ENCODE data around the gene TESK2.
A peak's percentile ranks its signal among the peaks of the same experiment; 100 is the strongest.
"Not testable (repeated sequence)": the region's sequence is repeated elsewhere in the genome, so short reads cannot be mapped to it uniquely, and the experiment has no call there.

Gene TESK2

DNA sequence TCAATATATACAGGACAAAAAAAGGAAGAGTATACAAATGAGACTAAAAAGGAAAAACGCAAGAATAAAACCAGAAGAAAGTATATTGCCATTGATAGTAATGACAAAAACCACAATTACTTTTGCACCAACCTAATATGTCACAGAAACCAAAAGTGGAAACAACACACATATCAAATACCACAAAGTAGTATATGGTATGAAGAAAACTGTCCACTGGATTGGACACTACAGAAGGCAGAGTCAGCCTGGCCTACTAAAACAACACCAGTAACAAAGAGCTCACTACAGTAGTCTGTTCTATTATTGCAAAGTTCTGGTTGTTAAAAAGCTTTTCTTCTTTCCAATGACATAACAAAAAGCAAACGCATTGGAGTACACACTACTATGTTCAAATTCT lies 17.7 kb downstream of the TESK2 start:
- ATAC-seq, result no peak

GRCh38 chr1:45470306-45470798 lies 20.6 kb downstream of the TESK2 start:
- peak; percentile 63 to 73 for ATAC-seq

- not testable (repeated sequence) for ATAC-seq
Measured at GRCh38 chr1:45467353-45467752, 23.6 kb downstream of the TESK2 start.

GRCh38 chr1:45465277-45465676 lies 25.7 kb downstream of the TESK2 start:
- ATAC-seq, result no peak

GRCh38 chr1:45458894-45459293 lies 32.1 kb downstream of the TESK2 start:
- ATAC-seq, result no peak

GRCh38 chr1:45456531-45456930 lies 34.4 kb downstream of the TESK2 start:
- no peak for ATAC-seq

GRCh38 chr1:45455162-45455561 lies 35.8 kb downstream of the TESK2 start:
- ATAC-seq, result no peak

DNA sequence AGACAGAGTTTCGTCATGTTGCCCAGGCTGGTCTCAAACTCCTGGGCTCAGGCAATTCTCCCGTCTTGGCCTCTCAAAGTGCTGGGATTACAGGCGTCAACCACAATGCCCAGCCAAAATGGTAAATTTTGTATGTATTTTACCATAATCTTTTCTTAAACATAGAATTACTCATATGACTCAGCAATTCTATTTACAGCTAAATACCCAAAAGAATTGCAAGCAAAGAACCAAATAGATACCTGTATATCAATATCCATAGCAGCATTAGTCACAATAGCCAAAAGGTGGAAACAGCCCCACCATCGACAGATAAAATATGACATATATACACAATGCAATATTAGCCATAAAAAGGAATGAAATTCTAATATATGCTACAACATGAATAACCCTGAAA lies 36.5 kb downstream of the TESK2 start:
- no peak for ATAC-seq

DNA sequence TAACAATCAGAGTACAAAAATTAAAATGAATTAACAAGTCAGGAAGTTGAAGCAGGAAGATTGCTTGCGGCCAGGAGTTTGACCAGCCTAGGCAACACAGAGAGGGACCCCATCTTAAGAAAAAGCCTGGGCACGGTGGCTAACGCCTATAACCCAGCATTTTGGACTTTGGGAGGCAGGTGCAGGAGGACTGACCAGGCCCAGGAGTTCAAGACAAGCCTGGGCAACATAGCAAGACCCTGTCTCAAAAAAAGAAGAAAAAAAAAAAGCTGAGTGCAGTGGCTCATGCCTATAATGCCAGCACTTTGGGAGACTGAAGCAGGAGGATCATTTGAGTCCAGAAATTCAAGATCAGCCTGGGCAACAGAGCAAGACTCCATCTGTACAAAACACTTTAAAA lies 38.5 kb downstream of the TESK2 start:
- ATAC-seq, result no peak

GRCh38 chr1:45448357-45448756 lies 42.6 kb downstream of the TESK2 start:
- no peak for ATAC-seq

DNA sequence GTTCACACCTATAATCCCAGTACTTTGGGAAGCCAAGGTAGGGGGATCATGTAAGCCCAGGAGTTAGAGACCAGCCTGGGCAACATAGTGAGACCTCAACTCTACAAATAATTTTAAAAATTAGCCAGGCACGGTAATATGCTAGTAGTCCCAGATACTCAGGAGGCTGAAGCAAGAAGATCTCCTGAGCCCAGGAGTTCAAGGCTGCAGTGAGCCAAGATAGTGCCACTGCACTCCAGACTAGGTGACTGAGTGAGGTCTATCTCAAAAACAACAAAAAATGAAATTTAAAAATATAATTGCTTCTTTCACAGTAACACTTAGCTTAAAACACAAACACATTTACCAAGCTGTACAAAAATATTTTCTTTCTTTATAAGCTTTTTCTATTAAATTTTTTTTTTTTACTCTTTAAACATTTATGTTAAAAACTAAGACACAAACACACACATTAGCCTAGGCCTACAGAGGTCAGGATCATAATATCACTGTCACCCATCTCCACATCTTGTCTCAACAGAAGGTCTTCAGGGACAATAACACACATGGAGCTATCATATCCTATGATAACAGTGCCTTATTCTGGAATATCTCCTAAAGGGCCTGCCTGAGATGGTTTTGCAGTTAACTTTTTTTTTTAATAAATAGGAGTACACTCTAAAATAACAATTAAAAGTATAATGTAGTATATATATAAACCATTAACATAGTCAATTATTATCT lies 43.9 kb downstream of the TESK2 start:
- no peak for ATAC-seq

DNA sequence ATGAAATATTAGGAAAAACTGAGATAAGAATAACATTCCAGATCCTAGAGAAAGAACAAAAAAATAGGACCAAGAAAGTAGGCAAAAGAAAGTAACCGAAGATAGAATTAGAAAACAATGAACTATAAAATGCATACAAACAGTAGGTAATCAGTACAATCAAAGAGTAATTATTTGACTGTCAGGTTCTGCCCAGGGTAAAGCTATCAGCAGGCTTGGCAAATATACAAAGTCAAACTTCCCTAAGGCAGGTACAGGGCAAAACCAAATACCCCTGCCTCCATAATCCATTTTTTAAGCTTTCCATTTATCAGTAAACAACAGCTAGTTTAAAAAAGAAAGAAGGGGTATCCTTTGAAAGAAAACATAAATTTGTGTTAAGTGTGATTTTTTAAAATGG lies 44.4 kb downstream of the TESK2 start:
- no peak for ATAC-seq

- ATAC-seq, result no peak
Measured at GRCh38 chr1:45444609-45445131, 46.3 kb downstream of the TESK2 start.

GRCh38 chr1:45443580-45444446 lies 47.1 kb downstream of the TESK2 start:
- no peak for ATAC-seq

DNA sequence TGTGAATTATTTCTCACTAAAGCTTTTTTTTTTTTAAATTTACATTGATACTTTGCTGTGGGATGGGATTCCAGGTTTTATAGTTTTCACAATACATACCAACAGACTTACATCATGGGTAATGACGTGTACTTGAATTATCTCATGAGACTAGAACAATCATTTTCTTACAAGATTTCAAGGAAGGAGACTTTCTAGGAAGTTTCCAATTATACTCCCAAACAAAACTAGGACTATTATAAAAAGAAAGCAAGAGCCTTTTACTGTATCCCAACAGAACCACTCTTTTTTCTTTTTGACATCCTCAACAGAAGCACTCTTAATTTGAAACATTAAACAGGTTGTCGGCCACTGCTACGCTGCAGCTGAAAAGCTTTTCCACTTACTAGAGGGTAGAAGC lies 48.7 kb downstream of the TESK2 start:
- ATAC-seq, result no peak

DNA sequence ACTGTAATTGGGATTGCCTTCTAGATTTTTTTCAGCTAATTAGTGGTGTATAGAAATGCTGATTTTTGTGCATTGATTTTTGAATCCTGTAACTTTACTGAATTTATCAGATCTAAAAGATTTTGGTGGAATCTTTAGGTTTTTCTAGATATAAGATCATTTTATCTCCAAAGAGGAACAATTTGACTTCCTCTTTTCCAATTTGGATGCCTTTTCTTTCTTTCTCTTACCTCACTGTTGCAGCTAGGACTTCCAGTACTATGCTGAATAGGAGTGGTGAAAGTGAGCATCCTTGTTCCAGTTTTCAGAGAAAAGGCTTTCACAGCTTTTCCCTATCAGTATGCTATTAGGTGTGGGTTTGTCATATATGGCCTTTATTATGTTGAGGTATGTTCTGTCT lies 53.6 kb downstream of the TESK2 start:
- ATAC-seq, result no peak

- no peak for ATAC-seq
Measured at GRCh38 chr1:45430490-45430889, 60.5 kb downstream of the TESK2 start.

DNA sequence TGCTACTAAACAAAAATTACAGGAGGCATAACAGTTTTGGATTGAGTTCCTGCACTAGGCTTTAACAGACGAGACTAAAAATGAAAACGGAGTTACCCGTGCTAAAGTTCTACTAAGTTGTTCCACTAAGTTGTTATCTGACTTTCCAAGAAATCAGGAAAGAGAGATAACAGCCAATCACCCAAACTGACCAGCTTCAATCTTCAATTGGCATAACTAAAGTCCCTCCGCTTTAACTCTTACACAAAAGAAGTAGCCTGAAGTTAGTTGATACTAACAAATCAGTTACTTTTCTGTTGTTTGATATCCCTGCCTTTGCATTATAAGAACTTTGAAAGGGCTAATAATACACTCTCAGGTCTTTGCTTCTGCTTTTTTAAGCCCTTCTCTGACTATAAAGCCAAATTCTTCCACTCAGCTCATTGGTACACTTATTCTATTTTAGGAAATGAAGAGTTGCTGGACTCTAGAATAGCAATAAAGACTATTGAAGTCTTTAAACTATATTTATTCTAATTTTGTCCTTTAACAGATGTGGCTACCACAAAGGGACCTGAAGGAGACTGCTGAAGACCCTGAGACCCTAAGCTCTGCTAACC lies 61.3 kb downstream of the TESK2 start:
- ATAC-seq, result no peak

- no peak for ATAC-seq
Measured at GRCh38 chr1:45423906-45424678, 66.9 kb downstream of the TESK2 start.

DNA sequence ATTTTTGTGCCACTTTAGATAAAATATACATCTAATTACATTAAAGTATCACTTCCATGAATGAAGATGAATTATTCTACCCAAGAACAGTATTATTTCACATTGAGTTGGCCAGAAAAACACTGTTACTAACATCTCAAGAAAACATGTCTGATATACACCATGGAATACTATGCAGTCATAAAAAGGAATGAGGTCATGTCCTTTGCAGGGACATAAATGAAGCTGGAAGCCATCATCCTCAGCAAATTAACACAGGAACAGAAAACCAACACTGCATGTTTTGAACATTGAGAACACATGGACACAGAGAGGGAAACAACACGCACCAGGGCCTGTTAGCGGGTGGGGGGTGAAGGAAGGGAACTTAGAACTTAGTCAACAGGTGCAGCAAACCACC lies 69.0 kb downstream of the TESK2 start:
- no peak for ATAC-seq

GRCh38 chr1:45414746-45415145 lies 76.2 kb downstream of the TESK2 start:
- no peak for ATAC-seq

DNA sequence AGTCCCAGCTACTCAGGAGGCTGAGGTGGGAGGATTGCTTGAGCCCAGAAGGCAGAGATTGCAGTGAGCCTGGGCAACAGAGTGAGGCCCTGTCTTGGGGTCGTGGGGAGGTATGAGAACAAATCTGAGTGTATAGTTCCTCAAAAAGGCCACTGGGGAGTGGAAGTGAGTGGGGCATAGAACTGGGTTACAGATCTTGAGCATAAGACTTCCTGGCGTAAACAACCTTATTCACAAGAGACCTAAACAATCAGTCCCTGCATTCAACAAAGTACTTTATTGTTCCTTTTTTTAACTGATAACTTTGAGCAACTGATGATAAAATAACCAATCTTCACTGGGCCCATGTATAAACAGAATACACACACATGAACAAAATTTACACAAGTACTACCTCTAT lies 78.1 kb downstream of the TESK2 start:
- ATAC-seq, result no peak

- no peak for ATAC-seq
Measured at GRCh38 chr1:45411510-45411899, 79.5 kb downstream of the TESK2 start.

Data from activated CD4-positive, CD25-positive, alpha-beta regulatory T cell treated with anti-CD3 and anti-CD28 coated beads, Interleukin-2, amount 50 U/mL, for 24 hours (primary cell).